Measurements from ENCODE around the gene SELE.

DNA sequence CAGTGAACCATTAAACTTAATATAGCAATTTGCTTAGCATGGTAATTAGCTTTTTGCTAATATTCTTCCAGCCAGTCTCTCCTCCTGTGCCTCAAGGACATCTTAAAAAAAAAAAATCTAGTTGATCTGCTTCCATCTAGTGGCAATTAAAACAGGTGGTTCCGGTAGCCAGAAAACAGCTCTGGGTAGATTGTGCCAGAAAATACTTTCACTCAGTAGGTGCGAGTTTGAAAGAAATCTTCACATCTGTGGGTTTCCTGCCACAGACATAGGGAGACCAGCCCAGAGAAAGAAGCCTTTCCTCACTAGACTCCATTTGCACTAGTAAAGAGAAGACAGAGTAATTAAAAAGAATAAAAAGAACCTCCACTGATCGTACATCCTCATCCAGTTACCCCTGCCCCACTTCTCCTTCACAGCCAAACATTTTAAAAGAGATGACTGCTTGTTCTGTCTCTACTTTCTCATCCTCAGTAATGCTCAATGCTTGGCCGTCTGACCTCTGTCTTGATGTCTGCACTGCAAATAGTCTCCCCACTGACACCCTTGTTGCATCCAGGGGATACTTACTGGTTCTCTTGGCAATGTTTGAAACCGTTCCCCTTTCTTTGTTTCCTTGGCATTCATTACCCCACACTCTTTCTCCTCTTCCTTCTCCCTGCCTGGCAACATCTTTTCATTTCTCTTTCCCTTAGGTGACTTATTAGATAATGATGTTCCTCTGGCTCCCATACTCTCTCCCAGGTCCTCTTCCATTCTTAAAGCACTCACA, 39.4 kb downstream of the SELE start:
- TF ChIP-seq CREB1 (IDR thresholded peaks at IDR 0.05) (no peak), EP300 (IDR thresholded peaks at IDR 0.05; ENCODE audit: borderline replicate concordance in 1 of 2, low read depth in 2 of 2, low read length in 2 of 2) (no peak), POLR2A (IDR thresholded peaks at IDR 0.05; ENCODE audit: control extremely low read depth in 1 of 2, low read depth in 2 of 2, low read length in 2 of 2) (no peak), SIX5 (IDR thresholded peaks at IDR 0.05; ENCODE audit: low read depth, low read length) (no peak), GABPA (IDR thresholded peaks at IDR 0.05; ENCODE audit: borderline replicate concordance, insufficient read depth, low read length) (no peak), POLR2AphosphoS5 (IDR thresholded peaks at IDR 0.05; ENCODE audit: low read depth, low read length) (no peak), RFX5 (IDR thresholded peaks at IDR 0.05; ENCODE audit: borderline replicate concordance, low read depth, low read length) (no peak)
- TF ChIP-seq, protein P1, sequence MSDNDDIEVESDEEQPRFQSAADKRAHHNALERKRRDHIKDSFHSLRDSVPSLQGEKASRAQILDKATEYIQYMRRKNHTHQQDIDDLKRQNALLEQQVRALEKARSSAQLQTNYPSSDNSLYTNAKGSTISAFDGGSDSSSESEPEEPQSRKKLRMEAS (IDR thresholded peaks at IDR 0.05), result no peak
- TF ChIP-seq, protein P2, sequence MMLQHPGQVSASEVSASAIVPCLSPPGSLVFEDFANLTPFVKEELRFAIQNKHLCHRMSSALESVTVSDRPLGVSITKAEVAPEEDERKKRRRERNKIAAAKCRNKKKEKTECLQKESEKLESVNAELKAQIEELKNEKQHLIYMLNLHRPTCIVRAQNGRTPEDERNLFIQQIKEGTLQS (IDR thresholded peaks at IDR 0.05; ENCODE audit: insufficient read depth, low read depth, low read length), result no peak
- TF ChIP-seq, protein P3, sequence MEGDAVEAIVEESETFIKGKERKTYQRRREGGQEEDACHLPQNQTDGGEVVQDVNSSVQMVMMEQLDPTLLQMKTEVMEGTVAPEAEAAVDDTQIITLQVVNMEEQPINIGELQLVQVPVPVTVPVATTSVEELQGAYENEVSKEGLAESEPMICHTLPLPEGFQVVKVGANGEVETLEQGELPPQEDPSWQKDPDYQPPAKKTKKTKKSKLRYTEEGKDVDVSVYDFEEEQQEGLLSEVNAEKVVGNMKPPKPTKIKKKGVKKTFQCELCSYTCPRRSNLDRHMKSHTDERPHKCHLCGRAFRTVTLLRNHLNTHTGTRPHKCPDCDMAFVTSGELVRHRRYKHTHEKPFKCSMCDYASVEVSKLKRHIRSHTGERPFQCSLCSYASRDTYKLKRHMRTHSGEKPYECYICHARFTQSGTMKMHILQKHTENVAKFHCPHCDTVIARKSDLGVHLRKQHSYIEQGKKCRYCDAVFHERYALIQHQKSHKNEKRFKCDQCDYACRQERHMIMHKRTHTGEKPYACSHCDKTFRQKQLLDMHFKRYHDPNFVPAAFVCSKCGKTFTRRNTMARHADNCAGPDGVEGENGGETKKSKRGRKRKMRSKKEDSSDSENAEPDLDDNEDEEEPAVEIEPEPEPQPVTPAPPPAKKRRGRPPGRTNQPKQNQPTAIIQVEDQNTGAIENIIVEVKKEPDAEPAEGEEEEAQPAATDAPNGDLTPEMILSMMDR (IDR thresholded peaks at IDR 0.05; ENCODE audit: control extremely low read depth in 1 of 3, insufficient read depth in 1 of 3, low read depth in 1 of 3, low read length in 3 of 3), result no peak; a peak in 1 of 4 replicates
